Naive thymus-derived CD4-positive, alpha-beta T cell (primary cell): ENCODE data around the gene PLIN5. TPM values are rescaled to one million over a fixed set of nuclear protein-coding genes. Genes with fewer than 3 reads are reported as not detected.
A peak's percentile ranks its signal among the peaks of the same experiment; 100 is the strongest.

Experiments
- ATAC-seq: fragments of 150-1000 bp; cut with Tn5 transposase; 2 replicates; pipeline ENCODE4 v1.10.0; 2021; ENCODE audit warnings: mild to moderate bottlenecking, moderate library complexity
- CTCF ChIA-PET: fragments of 350-600 bp; sonication (Branson Sonifier 250); formaldehyde crosslinking; loops from one replicate; lab custom pipeline; 2021; ENCODE audit warnings: antibody characterized with exemption; lab: Charles Lee
- POLR2A ChIA-PET: fragments of 350-600 bp; sonication (Branson Sonifier 250); formaldehyde crosslinking; loops from one replicate; lab custom pipeline; 2021; ENCODE audit warnings: antibody characterized with exemption, inconsistent platforms; lab: Charles Lee
- DNase-seq, 9 donors: peaks; one replicate each; pipeline versions ENCODE4 v3.0.0 to v3.0.0-alpha.2; 2020 to 2022; ENCODE audit warnings: mixed read lengths in 1 of 9
- H3K27ac ChIP-seq: one replicate; pipeline ENCODE4 v1.7.0; 2013; ENCODE audit warnings: mild to moderate bottlenecking, low read depth, low read length, moderate library complexity
- H3K27me3 ChIP-seq, 2 donors: one replicate each; pipeline ENCODE4 v1.7.0; 2013; ENCODE audit warnings: low read length in 2 of 2, mild to moderate bottlenecking in 2 of 2, moderate library complexity in 2 of 2; ENCODE audit not compliant: control insufficient read depth in 2 of 2, insufficient read depth in 2 of 2
- H3K36me3 ChIP-seq, 3 experiments: 1 replicate in 2 of 3; 2 replicates in 1 of 3; pipeline ENCODE4 v1.7.0; 2013; ENCODE audit warnings: low read length in 3 of 3, mild to moderate bottlenecking in 3 of 3, moderate library complexity in 1 of 3; ENCODE audit not compliant: insufficient read depth in 3 of 3, control insufficient read depth in 2 of 3
- H3K4me1 ChIP-seq, 2 donors: one replicate each; pipeline ENCODE4 v1.7.0; 2013; ENCODE audit warnings: low read length in 2 of 2, mild to moderate bottlenecking in 2 of 2, moderate library complexity in 1 of 2; ENCODE audit not compliant: control insufficient read depth in 2 of 2, insufficient read depth in 2 of 2
- H3K4me3 ChIP-seq: 2 replicates; pipeline ENCODE4 v1.7.0; 2013; ENCODE audit warnings: mild to moderate bottlenecking, low read length
- H3K9me3 ChIP-seq, 3 experiments: 1 replicate in 2 of 3; 2 replicates in 1 of 3; pipeline ENCODE4 v1.7.0; 2013; ENCODE audit warnings: low read length in 3 of 3; ENCODE audit not compliant: control insufficient read depth in 2 of 3
- H3K27ac Mint-ChIP-seq, 9 donors: one replicate each; pipeline ENCODE4 v1.8.0; 2020 to 2022; ENCODE audit warnings: mixed read lengths in 9 of 9, mild to moderate bottlenecking in 8 of 9, moderate library complexity in 5 of 9, inconsistent platforms in 2 of 9
- H3K27me3 Mint-ChIP-seq, 5 donors: one replicate each; pipeline ENCODE4 v1.8.0; 2021 to 2022; ENCODE audit warnings: mixed read lengths in 5 of 5, mild to moderate bottlenecking in 1 of 5
- H3K36me3 Mint-ChIP-seq, 5 donors: one replicate each; pipeline ENCODE4 v1.8.0; 2020 to 2022; ENCODE audit warnings: mixed read lengths in 5 of 5, mild to moderate bottlenecking in 3 of 5, inconsistent platforms in 1 of 5
- H3K4me1 Mint-ChIP-seq, 7 donors: one replicate each; pipeline ENCODE4 v1.8.0; 2020 to 2022; ENCODE audit warnings: mixed read lengths in 7 of 7, mild to moderate bottlenecking in 3 of 7, inconsistent platforms in 1 of 7
- H3K4me3 Mint-ChIP-seq, 10 donors: one replicate each; pipeline ENCODE4 v1.8.0; 2020 to 2022; ENCODE audit warnings: mild to moderate bottlenecking in 10 of 10, mixed read lengths in 10 of 10, moderate library complexity in 6 of 10, inconsistent platforms in 2 of 10
- H3K9me3 Mint-ChIP-seq, 11 donors: one replicate each; pipeline ENCODE4 v1.8.0; 2020 to 2022; ENCODE audit warnings: mixed read lengths in 11 of 11, mild to moderate bottlenecking in 4 of 11, inconsistent platforms in 1 of 11, moderate library complexity in 1 of 11
- intact Hi-C, 2 donors: fragments of 100-400 bp; cut with micrococcal nuclease; formaldehyde crosslinking; loops; one replicate each; pipeline ENCODE4 v1.15.1; 2023
- polyA plus RNA-seq, 2 donors: library from polyadenylated mRNA; unstranded; fragments of 300-500 nt; fragmentation: Illumina TruSeq; gene quantifications; one replicate each; pipeline ENCODE4 v1.2.3, GENCODE V29; 2021
- total RNA-seq, 6 experiments: library from RNA in 5 of 6; stranded (reverse) in 5 of 6; gene quantifications; 1 replicate in 5 of 6; 2 replicates in 1 of 6; pipeline ENCODE4 v1.2.3 and lab custom pipeline; 2021 to 2026

PLIN5 gene
- total and polyA plus RNA-seq, 7 experiments from 2014 or later, result 0.24 to 1.9 (median 1.1) TPM; not detected in 1

DNA sequence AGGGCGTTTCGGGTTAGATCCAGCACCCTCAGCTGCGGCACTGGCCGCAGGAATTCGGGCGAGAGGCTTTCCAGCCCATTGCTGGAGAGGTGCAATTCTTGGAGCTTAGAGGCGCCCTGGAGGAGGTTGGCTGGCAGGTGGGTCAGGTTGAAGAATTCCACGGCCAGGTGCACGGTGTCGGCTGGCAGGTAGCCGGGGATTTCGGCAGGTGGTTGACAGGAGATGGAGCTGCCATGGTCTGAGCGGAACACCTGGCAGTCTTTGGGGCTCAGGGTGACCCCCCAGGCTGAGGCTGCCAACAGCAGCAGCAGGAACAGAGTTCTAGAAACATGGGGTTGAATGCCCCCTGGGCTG, 3.6 kb upstream of the PLIN5 start:
- Mint-ChIP-seq H3K9me3 (peaks cover 0 to 4% (median 0%) of the 10 kb centered on the region in 11 donors), H3K4me3 (no peak overlapping the region), H3K4me1 (peaks cover 0 to 16% (median 12%) of the 10 kb centered on the region in 7 donors), H3K27me3 (peaks cover 7 to 32% (median 11%) of the 10 kb centered on the region in 5 donors), H3K36me3 (peaks cover 0 to 4% (median 0%) of the 10 kb centered on the region in 5 donors), H3K27ac (no peak overlapping the region)
- no peaks in the 10 kb centered on the region for H3K36me3 ChIP-seq
- no peaks in the 10 kb centered on the region for H3K4me1 ChIP-seq
- CTCF ChIA-PET, result no interaction called here
- DNase-seq (no peak), ATAC-seq (no peak)
- H3K27ac ChIP-seq, result no peak overlapping the region
- intact Hi-C loops, result no loop called here
- H3K9me3 ChIP-seq, result peaks cover 0 to 4% (median 0%) of the 10 kb centered on the region in 3 experiments
- peaks cover 0 to 4% of the 10 kb centered on the region in 2 donors for H3K27me3 ChIP-seq
- H3K4me3 ChIP-seq, result no peak overlapping the region
- POLR2A ChIA-PET, result no interaction called here

DNA sequence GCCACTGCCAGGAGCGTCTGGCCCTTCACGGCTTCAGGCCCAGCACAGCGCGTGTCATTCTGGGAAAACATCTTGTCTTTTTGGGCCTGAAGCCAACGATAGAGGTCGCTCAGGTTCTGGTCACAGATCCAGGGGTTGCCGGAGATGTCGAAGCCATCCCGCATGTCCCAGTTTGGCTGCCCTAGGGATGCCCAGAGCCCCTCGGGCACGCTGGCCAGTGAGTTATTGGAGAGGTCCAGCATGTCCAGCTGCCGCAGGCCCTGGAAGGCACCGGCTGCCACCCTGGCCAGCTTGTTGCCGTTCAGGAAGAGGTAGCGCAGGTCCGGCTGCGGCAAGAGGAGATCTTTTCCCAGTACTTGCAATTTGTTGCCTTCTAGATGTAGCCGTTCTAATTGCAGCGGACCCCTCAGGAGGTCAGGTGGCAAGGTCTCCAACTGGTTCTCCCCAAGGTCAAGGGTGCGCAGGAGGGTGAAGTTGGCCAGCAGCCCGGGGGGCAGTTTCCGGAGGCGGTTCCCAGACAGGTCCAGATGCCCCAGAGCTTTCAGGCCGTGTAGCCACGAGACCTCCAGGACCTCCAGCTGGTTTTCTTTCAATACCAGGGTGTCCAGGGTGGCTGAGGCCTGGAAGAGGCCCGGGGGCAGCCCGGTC, 3.1 kb upstream of the PLIN5 start:
- Histone ChIP-seq H3K9me3 (peaks cover 0 to 4% (median 0%) of the 10 kb centered on the region in 3 experiments), H3K27ac (no peak overlapping the region), H3K36me3 (no peaks in the 10 kb centered on the region), H3K4me3 (no peak overlapping the region), H3K4me1 (no peaks in the 10 kb centered on the region), H3K27me3 (peaks cover 0 to 4% of the 10 kb centered on the region in 2 donors)
- POLR2A ChIA-PET, result no interaction called here
- Mint-ChIP-seq H3K4me1 (peaks cover 0 to 16% (median 13%) of the 10 kb centered on the region in 7 donors), H3K36me3 (peaks cover 0 to 4% (median 0%) of the 10 kb centered on the region in 5 donors), H3K27ac (no peak overlapping the region), H3K4me3 (no peak overlapping the region), H3K9me3 (peaks cover 0 to 4% (median 0%) of the 10 kb centered on the region in 11 donors), H3K27me3 (peaks cover 7 to 36% (median 16%) of the 10 kb centered on the region in 5 donors)
- intact Hi-C loops, result no loop called here
- ATAC-seq (no peak), DNase-seq (no peak)
- CTCF ChIA-PET, result no interaction called here

DNA sequence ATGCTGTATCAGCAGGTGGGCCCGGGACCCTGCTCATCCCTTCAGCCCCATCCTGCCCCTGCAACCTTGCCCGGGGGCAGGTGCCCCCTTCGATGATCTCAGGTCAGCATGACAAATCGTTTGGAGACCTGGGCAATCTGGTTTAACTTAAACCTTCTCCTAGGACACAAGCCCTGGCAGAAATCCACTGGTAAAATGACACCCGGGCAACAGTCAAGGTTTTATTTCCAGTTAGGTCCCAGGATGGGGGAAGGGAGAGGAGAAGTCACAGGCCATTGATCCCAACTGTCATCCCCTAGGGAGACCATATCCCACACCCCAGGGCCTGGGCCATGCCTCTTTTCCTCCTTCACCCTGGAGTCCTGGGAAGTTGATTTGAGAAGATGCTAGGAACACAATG, 1.8 kb upstream of the PLIN5 start:
- CTCF ChIA-PET, result no interaction called here
- Histone ChIP-seq H3K36me3 (no peaks in the 10 kb centered on the region), H3K9me3 (peaks cover 0 to 4% (median 0%) of the 10 kb centered on the region in 3 experiments), H3K27me3 (peaks cover 0 to 4% of the 10 kb centered on the region in 2 donors), H3K4me3 (no peak overlapping the region), H3K27ac (no peak overlapping the region), H3K4me1 (no peaks in the 10 kb centered on the region)
- Mint-ChIP-seq H3K36me3 (peaks cover 0 to 4% (median 0%) of the 10 kb centered on the region in 5 donors), H3K9me3 (peaks cover 0 to 4% (median 0%) of the 10 kb centered on the region in 11 donors), H3K27ac (no peak overlapping the region), H3K4me1 (peaks cover 0 to 16% (median 13%) of the 10 kb centered on the region in 7 donors), H3K4me3 (no peak overlapping the region), H3K27me3 (peaks cover 7 to 36% (median 16%) of the 10 kb centered on the region in 5 donors)
- no peak for DNase-seq
- POLR2A ChIA-PET, result no interaction called here
- intact Hi-C loops, result no loop called here
- ATAC-seq, result no peak

DNA sequence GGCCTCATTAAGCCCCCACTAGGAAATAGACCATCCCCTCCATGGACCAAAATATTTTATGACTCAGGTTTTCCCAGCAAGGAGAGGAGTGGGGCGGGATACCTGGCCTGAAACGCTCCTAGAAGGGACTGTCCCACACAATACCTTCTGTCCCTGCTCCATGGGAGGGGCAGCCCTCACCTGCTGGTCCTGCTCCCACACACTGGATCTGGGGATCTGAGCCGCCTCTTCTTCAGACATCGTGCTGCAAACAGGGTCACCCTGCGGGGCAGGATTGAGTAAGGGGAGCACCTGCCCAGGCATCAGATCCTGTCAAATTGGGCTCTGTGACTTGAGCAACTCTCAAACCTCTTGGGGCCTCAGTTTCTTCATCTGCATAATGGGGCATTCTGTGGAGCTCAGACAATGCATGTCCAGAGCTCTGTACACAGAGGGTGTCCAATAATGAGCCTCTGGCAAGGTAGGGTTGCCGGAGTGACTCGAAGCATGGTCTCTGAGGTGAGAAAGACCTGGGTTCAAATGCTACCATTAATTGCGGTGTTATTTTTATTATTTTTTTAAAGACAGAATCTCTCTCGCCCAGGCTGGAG, 1.1 kb downstream of the PLIN5 start:
- H3K27me3 ChIP-seq, result peaks cover 0 to 4% of the 10 kb centered on the region in 2 donors
- no peaks in the 10 kb centered on the region for H3K36me3 ChIP-seq
- no peak for ATAC-seq
- H3K4me3 Mint-ChIP-seq, result no peak overlapping the region
- H3K27ac ChIP-seq, result no peak overlapping the region
- no peaks in the 10 kb centered on the region for H3K9me3 Mint-ChIP-seq
- H3K36me3 Mint-ChIP-seq, result no peaks in the 10 kb centered on the region
- ChIA-PET CTCF (no interaction called here), POLR2A (no interaction called here)
- peaks cover 0 to 8% (median 5%) of the 10 kb centered on the region in 7 donors for H3K4me1 Mint-ChIP-seq
- H3K4me1 ChIP-seq, result no peaks in the 10 kb centered on the region
- H3K9me3 ChIP-seq, result no peaks in the 10 kb centered on the region
- intact Hi-C loops, result no loop called here
- peaks cover 3 to 23% (median 15%) of the 10 kb centered on the region in 5 donors for H3K27me3 Mint-ChIP-seq
- no peak overlapping the region for H3K4me3 ChIP-seq
- no peak for DNase-seq
- H3K27ac Mint-ChIP-seq, result no peak overlapping the region

DNA sequence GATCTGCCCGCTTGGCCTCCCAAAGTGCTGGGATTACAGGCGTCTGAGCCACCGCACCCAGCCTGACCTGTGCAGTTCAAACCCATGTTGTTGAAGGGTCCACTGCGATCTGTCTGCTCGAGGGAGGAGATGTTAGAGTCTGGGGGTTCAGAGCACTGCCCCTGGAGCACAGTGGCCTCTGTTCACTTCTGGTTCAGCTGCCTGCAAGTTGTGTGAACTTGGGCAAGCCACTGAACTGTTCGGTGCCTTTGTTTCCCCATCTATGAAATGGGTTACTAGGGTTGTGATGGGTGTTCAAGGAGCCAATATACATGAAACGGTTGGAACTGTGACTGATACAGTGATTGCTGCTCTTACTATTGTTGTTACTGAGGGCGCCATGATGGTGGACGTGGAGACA, 1.7 kb downstream of the PLIN5 start:
- Mint-ChIP-seq H3K27ac (no peak overlapping the region), H3K9me3 (no peaks in the 10 kb centered on the region), H3K4me1 (peaks cover 0 to 8% (median 5%) of the 10 kb centered on the region in 7 donors), H3K27me3 (peaks cover 3 to 22% (median 14%) of the 10 kb centered on the region in 5 donors), H3K36me3 (no peaks in the 10 kb centered on the region), H3K4me3 (peak overlapping the region in 1 of 10 donors; percentile 44)
- Histone ChIP-seq H3K27me3 (peaks cover 0 to 4% of the 10 kb centered on the region in 2 donors), H3K4me3 (no peak overlapping the region), H3K4me1 (no peaks in the 10 kb centered on the region), H3K36me3 (no peaks in the 10 kb centered on the region), H3K27ac (no peak overlapping the region), H3K9me3 (no peaks in the 10 kb centered on the region)
- DNase-seq (no peak), ATAC-seq (no peak)
- POLR2A ChIA-PET, result no interaction called here
- CTCF ChIA-PET, result no interaction called here
- intact Hi-C loops, result no loop called here

DNA sequence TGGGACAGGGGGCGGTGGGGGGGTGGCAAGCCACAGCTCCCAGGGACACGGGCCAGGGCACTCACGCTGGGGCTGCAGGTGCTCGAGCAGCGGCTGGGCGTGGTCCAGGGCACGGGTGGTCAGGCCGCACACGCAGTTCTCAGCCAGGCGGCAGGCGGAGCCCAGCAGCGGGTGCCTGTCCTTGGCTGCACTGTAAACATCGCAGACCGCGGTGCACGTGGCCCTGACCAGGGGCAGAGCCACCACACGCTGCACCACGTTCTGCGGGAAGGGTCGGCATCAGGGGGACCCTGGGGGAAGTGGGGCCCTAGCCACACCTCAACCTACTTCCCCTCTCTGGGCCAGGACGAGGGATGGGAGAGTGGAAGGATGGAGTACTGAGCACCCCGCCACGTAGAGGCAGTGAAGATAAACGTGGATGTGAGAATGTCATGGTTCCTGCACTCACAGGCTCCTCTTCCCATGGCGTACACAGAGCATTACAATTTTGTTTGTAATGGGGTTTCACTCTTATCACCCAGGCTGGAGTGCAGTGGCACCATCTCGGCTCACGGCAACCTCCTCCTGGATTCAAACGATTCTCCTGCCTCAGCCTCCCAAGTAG, 3.4 kb downstream of the PLIN5 start:
- Histone ChIP-seq H3K27ac (no peak overlapping the region), H3K36me3 (no peaks in the 10 kb centered on the region), H3K4me1 (no peaks in the 10 kb centered on the region), H3K4me3 (no peak overlapping the region), H3K9me3 (no peaks in the 10 kb centered on the region), H3K27me3 (no peaks in the 10 kb centered on the region)
- Mint-ChIP-seq H3K36me3 (no peaks in the 10 kb centered on the region), H3K9me3 (no peaks in the 10 kb centered on the region), H3K4me3 (no peak overlapping the region), H3K27me3 (peaks cover 0 to 22% (median 12%) of the 10 kb centered on the region in 5 donors), H3K27ac (no peak overlapping the region), H3K4me1 (peaks cover 0 to 8% (median 5%) of the 10 kb centered on the region in 7 donors)
- ChIA-PET POLR2A (no interaction called here), CTCF (no interaction called here)
- ATAC-seq (peak; percentile 18), DNase-seq (no peak)
- intact Hi-C loops, result no loop called here
